Activated CD4-positive, CD25-positive, alpha-beta regulatory T cell treated with anti-CD3 and anti-CD28 coated beads, Interleukin-2, amount 50 U/mL, for 16 hours (primary cell): ENCODE results near the gene SPN.
"Not testable (repeated sequence)": the region's sequence is repeated elsewhere in the genome, so short reads cannot be mapped to it uniquely, and the experiment has no call there.

Experiments used
- DNase-seq: peaks from one replicate; pipeline ENCODE4 v3.0.0-alpha.2; 2020; ENCODE audit warnings: low read depth, low spot score

The SPN gene

DNA sequence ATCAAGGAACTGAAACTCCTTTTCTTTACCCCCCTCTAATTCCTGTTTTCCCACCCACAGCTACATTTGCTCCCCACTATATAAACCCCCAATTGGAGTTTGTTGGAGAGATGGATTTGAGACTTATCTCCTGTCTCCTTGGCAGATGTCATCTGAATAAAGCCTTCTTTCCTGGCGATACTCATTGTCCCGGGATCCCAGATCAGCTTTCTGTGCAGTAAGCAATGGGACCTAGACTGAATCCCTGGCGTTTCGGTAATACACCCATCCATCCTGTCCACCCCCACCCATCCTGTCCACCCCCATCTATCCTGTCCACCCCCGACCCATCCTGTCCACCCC is 38.1 kb downstream of the SPN start:
- no peak for DNase-seq

DNA sequence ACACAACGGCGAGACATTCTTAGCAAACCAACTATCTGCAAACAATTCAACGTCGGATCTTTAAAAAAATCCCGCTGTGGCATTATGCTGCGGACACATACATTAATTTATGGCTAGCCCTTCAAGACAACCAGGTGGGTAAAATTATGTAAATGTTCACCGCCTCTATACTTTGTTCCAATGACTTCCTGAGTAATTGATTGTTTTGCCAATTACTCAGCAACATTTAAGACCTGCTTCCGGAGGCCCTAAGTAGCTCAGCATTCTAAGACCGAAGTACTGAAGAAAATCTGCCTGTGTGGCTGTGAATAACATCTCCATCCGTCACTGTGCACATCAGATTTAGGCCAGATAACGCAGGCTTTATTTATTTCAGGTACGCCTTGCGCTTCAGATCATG is 39.2 kb downstream of the SPN start:
- no peak for DNase-seq

DNA sequence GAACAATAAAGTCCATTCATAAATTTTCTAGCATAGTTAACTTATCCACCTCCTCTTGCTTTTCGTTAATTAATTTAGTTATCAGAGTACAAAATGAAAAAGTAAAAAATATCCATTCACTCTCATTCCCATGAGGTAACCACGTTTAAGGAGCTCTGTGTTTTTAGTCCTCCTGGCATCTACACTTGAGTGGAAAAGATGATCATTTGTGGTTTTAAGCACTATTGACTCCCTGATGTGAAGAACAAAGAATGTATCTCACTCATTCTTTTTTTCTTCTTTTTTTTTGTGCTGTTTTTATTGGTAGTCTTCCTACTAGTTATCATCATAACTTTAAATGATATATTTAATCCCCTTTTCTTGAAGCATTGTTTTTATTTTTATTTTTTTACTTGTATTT is 42.0 kb downstream of the SPN start:
- DNase-seq, result no peak

DNA sequence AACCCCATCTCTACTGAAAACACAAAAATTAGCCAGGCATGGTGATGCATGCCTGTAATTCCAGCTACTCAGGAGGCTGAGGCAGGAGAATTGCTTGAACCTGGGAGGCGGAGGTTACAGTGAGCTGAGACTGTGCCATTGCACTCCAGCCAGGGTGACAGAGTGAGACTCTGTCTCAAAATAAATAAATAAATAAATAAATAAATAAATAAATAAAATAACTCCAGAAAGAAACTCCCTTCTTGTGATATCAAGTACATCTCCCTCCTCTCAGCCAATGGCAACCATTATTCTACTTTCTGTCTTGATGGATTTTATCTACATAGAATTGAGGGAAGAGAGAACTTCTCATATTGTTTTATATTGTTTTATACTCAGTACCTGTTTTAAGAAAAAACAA is 44.1 kb downstream of the SPN start:
- not testable (repeated sequence) for DNase-seq

DNA sequence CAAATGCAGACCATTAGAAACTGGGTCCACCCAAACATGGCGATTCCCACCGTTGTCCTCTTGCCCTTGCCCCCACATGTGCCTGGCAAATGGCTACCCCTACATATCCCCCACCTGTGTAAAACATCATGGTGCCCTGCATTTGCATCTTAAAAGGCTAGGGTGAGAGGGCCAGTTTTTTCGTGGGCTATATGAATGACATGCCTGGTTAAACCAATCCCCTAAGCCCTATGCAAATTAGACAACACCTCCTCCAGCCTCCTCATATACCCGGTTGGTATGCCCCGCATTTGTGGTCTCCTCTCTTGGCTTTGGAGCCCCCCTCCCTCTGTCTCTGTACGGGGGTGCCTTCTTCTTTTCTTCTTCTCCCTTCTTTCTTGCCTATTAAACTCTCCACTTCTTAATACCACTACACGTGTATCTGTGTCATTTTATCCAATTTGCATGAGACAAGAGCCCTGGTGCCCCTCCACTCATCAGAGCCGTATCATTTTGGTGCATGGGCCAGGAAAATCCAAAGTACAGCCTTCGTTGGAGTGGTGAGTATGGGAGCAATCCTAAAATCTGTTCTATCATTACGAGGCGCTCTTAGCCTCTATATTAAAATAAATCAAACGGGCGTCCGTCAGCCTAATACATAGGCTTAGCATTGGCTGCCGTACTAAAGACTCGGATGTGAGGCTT is 46.0 kb downstream of the SPN start:
- DNase-seq, result no peak

DNA sequence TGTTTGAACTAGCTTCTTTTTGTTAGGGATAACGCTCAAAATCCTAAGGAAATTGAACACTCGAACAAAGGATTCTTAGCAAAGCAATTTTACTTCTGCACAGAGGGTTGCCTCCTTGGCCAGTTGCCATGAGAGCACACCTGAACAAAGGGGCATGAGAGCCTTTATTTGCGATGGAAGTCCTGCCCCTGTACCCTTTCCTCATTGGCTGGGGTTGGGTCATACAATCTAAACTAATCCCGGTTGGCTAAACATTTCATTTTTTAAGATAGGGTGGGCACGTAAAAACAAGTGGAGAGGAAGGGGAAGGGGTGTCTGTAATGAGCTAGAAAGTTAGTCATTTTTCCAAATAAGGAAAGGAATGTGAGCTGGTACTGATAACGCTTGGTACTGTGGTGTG is 46.6 kb downstream of the SPN start:
- not testable (repeated sequence) for DNase-seq

DNA sequence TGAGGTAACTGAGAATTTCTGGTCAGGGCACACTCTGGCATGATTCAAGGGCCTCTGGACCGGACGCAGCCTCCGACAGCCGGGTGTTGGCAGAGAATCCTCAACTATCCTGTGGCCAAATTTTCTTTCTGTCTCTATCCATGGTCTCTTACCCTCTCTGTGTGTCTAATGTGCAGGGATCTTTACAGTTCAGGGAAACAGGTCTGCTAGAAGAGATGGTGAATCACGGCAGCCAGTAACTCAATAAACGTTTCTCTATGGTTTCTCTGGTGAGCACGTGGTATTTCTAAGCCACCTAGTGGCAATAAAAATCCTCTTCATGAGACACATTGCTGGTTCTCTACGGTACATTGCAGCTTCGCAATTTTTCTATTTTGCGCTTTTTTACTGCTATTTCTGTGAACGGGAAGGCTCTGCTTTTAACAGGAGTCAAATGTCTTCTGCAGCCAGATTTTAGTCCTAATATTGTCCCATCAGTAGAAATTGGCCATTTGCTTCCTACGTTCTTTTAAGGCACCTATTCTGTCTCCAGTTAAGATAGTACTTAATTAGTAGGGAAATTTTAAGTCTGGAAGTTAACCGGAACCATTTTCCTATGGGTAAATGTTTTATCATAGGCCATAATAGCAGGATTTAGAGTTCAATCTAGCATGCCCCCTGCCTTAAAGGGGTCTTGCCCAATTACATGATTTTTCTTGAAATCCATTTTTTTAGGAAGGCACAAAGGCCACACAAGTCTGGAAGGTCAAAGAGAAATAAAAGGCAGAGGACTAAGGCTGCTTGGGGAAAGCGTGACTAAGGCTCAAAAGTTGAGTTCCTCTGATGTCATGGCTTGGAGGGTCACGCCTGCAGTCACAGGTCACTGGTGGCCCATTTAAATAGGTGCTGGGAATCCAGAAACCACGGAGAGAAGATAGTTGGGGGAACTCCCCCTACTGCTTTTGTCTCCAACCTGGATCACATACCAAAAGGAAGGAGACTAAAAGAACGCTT is 47.5 kb downstream of the SPN start:
- no peak for DNase-seq

DNA sequence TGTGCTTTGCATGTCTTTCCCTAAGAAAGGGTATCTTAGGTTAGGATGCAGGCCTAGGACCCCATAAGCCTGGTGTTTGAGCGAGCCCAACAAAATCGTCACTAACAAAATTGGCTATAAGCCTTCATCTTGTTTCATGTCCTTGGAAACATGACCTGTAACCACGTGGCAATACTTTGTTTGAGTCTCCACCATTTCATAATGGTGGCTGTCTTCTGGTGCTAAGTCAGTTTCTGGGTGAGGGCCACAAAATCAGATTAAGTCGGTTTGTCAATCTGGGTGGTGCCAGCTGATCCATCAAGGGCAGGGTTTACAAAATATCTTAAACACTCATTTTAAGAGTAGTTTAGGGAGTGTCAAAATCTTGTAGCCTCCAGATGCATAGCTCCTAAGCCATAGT is 49.8 kb downstream of the SPN start:
- no peak for DNase-seq

DNA sequence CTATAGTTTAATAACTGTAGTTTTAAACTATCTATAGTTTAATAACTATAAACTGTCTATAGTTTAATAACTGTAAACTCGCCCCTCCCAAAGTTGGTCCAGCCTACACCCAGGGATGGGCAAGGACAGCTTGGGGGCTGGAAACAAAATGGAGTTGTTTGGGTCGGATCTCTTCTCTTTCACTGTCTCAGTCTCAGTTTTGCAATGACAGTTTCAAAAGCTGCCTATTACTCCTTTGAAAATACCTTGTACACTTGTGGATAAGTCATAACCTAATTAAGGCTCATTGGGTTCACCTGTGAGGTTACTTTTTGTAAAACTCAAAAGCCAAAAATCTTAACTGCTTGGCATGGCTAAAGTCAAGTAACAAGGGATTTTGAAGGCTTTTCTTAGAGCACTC is 51.3 kb downstream of the SPN start:
- no peak for DNase-seq

DNA sequence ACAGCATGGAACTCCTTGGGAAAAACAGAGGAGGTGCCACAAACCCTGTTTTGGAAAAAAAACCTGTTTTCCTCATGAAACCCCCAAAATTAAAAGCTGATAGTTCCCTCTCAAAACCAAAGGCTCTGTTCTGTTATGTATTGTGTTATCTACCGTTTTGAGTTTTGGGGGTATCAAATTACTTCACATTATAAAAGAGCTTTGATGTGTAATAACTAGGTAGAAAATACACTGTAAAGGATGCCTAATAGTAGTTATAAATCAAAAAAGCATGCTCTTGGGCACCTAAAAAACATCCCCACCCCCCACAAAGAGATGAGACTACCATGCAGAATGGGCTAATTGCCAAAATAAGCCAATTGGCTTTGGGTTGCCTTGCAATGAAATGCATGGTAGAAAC is 51.9 kb downstream of the SPN start:
- DNase-seq, result no peak

DNA sequence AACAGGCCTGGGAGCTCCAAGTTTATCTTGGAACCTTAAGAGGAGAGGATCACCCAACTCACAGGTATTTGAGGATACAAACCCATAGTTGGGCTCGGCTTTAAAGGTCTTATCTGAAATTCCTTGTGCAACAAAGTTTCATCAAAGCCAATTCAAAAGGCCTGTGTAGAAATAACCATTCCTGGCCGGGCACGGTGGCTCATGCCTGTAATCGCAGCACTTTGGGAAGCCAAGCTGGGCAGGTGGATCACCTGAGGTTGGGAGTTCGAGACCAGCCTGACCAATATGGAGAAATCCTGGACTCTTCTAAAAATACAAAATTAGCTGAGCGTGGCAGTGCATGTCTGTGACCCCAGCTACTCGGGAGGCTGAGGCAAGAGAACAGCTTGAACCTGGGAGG is 54.1 kb downstream of the SPN start:
- DNase-seq, result no peak

DNA sequence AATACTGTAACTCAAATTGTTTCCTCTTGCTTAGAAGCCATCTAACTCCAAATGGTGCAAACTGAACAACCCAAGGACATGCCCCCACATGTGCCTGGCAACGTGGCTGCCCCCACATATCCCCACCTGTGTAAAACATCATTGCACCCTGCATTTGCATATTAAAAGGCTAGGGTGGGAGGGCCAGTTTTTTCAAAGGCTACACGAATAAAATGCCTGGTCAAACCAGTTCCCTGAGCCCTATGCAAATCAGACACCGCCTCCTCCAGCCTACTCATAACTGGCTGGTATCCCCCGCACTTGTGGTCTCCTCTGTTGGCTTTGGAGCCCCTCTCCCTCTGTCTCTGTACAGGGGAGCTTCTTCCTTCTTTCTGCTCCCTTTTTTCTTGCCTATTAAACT is 56.0 kb downstream of the SPN start:
- DNase-seq, result no peak
